Sigmoid colon (tissue), 4 donors: ENCODE results near the gene PDZRN3.

Experiments
- CTCF ChIP-seq, 4 experiments: fragments of 450-650 bp in 3 of 4; fragments of 200-600 bp in 1 of 4; IDR thresholded peaks; one replicate each; pipeline ENCODE4 v1.5.1; 2016 to 2019; ENCODE audit warnings: antibody characterized with exemption in 4 of 4, mild to moderate bottlenecking in 3 of 4, moderate library complexity in 2 of 4
- POLR2AphosphoS5 ChIP-seq, 4 donors: sonication (generic); formaldehyde crosslinking; IDR thresholded peaks; one replicate each; pipeline ENCODE4 v1.6.1; 2017; ENCODE audit warnings: antibody characterized with exemption in 4 of 4

GRCh38 chr3:73449774-73450173 lies 175.0 kb downstream of the PDZRN3 start:
- TF ChIP-seq CTCF (IDR thresholded peaks at IDR 0.05), result no peak
- no peak for TF ChIP-seq POLR2AphosphoS5 (IDR thresholded peaks at IDR 0.05)
